ENCODE measurements around the gene ZBTB49.

- TF ChIP-seq CTCF (IDR thresholded peaks at IDR 0.05): no peak
- TF ChIP-seq ZFX (IDR thresholded peaks at IDR 0.05; ENCODE audit: borderline replicate concordance): no peak
Observed at GRCh38 chr4:4343038-4343437, 53.0 kb downstream of the ZBTB49 start.

Data from 22Rv1 (cell line).